H1 (cell line): ENCODE results near the gene HDAC7. TPM values are rescaled to one million over a fixed set of nuclear protein-coding genes. Genes with fewer than 3 reads are reported as not detected.

Experiments used
- CTCF ChIA-PET: fragments of 300-600 bp; sonication (Branson Sonifier 250); formaldehyde crosslinking; loops from one replicate; lab custom pipeline; 2021; ENCODE audit not compliant: partially characterized antibody; lab: Charles Lee
- POLR2A ChIA-PET: fragments of 300-600 bp; sonication (Branson Sonifier 250); formaldehyde crosslinking; loops from one replicate; lab custom pipeline; 2021; ENCODE audit warnings: inconsistent platforms; ENCODE audit not compliant: partially characterized antibody; lab: Charles Lee
- DNase-seq, 2 experiments: peaks; one replicate each; pipeline versions ENCODE4 v3.0.0 to v3.0.0-alpha.2; 2010 to 2022; ENCODE audit warnings: low spot score in 2 of 2, low read depth in 1 of 2, mixed read lengths in 1 of 2
- FAIRE-seq: peaks from 2 replicates; lab custom pipeline; 2011; peaks lifted over from hg19 to GRCh38; lab: Jason Lieb, UNC
- H2AFZ ChIP-seq: 2 replicates; pipeline ENCODE4 v1.8.1; 2012; ENCODE audit warnings: low read length, inconsistent platforms
- H2AK5ac ChIP-seq: 2 replicates; pipeline ENCODE4 v1.6.1; 2013; ENCODE audit warnings: low read depth, low read length
- H2BK120ac ChIP-seq: replicated peaks from 2 replicates; pipeline ENCODE3; 2013; ENCODE audit warnings: low read depth, low read length, inconsistent platforms
- H2BK12ac ChIP-seq: 2 replicates; pipeline ENCODE4 v1.6.1; 2013; ENCODE audit warnings: low read depth, low read length
- H2BK15ac ChIP-seq: 2 replicates; pipeline ENCODE4 v1.6.1; 2013; ENCODE audit warnings: low read length
- H2BK20ac ChIP-seq: 2 replicates; pipeline ENCODE4 v1.6.1; 2013; ENCODE audit warnings: low read length
- H2BK5ac ChIP-seq: 2 replicates; pipeline ENCODE4 v1.6.1; 2013; ENCODE audit warnings: low read depth, low read length
- H3K14ac ChIP-seq: 2 replicates; pipeline ENCODE4 v1.6.1; 2013; ENCODE audit warnings: inconsistent platforms; ENCODE audit not compliant: insufficient read length
- H3K18ac ChIP-seq: 2 replicates; pipeline ENCODE4 v1.6.1; 2013; ENCODE audit warnings: low read length; ENCODE audit errors: extremely low read depth
- H3K23ac ChIP-seq: 2 replicates; pipeline ENCODE4 v1.6.1; 2013; ENCODE audit warnings: inconsistent platforms; ENCODE audit not compliant: insufficient read length
- H3K23me2 ChIP-seq: 2 replicates; pipeline ENCODE4 v1.6.1; 2013; ENCODE audit warnings: low read depth, low read length
- H3K27ac ChIP-seq: 2 replicates; pipeline ENCODE4 v1.6.1; 2011; ENCODE audit warnings: low read depth, low read length, inconsistent platforms
- H3K27me3 ChIP-seq, 4 experiments: replicated peaks in 1 of 4; 1 replicate in 1 of 4; 2 replicates in 3 of 4; pipeline versions ENCODE4 v1.6.1 to v1.8.1; 2011 to 2013; ENCODE audit warnings: low read length in 3 of 4, mild to moderate bottlenecking in 3 of 4, inconsistent platforms in 2 of 4, mixed read lengths in 2 of 4, moderate library complexity in 1 of 4; ENCODE audit not compliant: control insufficient read depth in 3 of 4, insufficient read depth in 3 of 4; ENCODE audit errors: extremely low read depth in 1 of 4
- H3K36me3 ChIP-seq, 4 experiments: 2 replicates each; pipeline versions ENCODE4 v1.6.1 to v1.8.1; 2011 to 2013; ENCODE audit warnings: mild to moderate bottlenecking in 4 of 4, low read length in 3 of 4, moderate library complexity in 2 of 4, control low read depth in 1 of 4, inconsistent platforms in 1 of 4; ENCODE audit not compliant: insufficient read depth in 4 of 4, control insufficient read depth in 2 of 4
- H3K4ac ChIP-seq: replicated peaks from 2 replicates; pipeline ENCODE3; 2013; ENCODE audit warnings: low read length, low read depth, mixed read lengths, inconsistent platforms; ENCODE audit not compliant: insufficient read length
- H3K4me1 ChIP-seq, 4 experiments: replicated peaks in 1 of 4; 1 replicate in 1 of 4; 2 replicates in 3 of 4; pipeline versions ENCODE4 v1.6.1 to v1.8.1; 2011 to 2013; ENCODE audit warnings: low read length in 3 of 4, inconsistent platforms in 2 of 4, mixed read lengths in 1 of 4; ENCODE audit not compliant: insufficient read depth in 4 of 4, control insufficient read depth in 3 of 4
- H3K4me2 ChIP-seq, 2 experiments: 2 replicates each; pipeline versions ENCODE4 v1.6.1 to v1.8.1; 2011 to 2013; ENCODE audit warnings: low read depth in 2 of 2, low read length in 2 of 2, control low read depth in 1 of 2, inconsistent platforms in 1 of 2, mild to moderate bottlenecking in 1 of 2; ENCODE audit not compliant: insufficient read depth in 1 of 2
- H3K4me3 ChIP-seq, 4 experiments: fragments of 200-600, 300-600 bp in 1 of 4; sonication (generic), shearing (Covaris generic), sonication (Bioruptor Twin) in 1 of 4; 2 replicates each; pipeline versions ENCODE4 v1.5.1 to v1.8.1; 2011 to 2016; ENCODE audit warnings: low read length in 4 of 4, low read depth in 3 of 4, control low read depth in 2 of 4, inconsistent platforms in 2 of 4, mild to moderate bottlenecking in 2 of 4, mixed read lengths in 1 of 4, moderate library complexity in 1 of 4; ENCODE audit not compliant: insufficient read depth in 2 of 4; ENCODE audit errors: extremely low read depth in 1 of 4
- H3K56ac ChIP-seq: replicated peaks from 2 replicates; pipeline ENCODE3; 2013; ENCODE audit warnings: low read depth, mild to moderate bottlenecking, mixed read lengths, low read length, inconsistent platforms; ENCODE audit not compliant: insufficient read length
- H3K79me1 ChIP-seq: 2 replicates; pipeline ENCODE4 v1.6.1; 2013; ENCODE audit warnings: low read depth, low read length, control low read depth
- H3K79me2 ChIP-seq, 2 experiments: 2 replicates each; pipeline versions ENCODE4 v1.6.1 to v1.8.1; 2012 to 2013; ENCODE audit warnings: low read length in 2 of 2, mild to moderate bottlenecking in 2 of 2, inconsistent platforms in 1 of 2; ENCODE audit not compliant: insufficient read depth in 2 of 2, control insufficient read depth in 1 of 2
- H3K9ac ChIP-seq, 4 experiments: replicated peaks in 1 of 4; 1 replicate in 1 of 4; 2 replicates in 3 of 4; pipeline versions ENCODE4 v1.6.1 to v1.8.1; 2011 to 2013; ENCODE audit warnings: low read depth in 3 of 4, low read length in 3 of 4, control low read depth in 2 of 4, mild to moderate bottlenecking in 2 of 4, moderate library complexity in 2 of 4, inconsistent platforms in 1 of 4; ENCODE audit errors: extremely low read depth in 1 of 4
- H3K9me3 ChIP-seq, 2 experiments: 2 replicates each; pipeline versions ENCODE4 v1.6.1 to v1.8.1; 2012 to 2013; ENCODE audit warnings: mild to moderate bottlenecking in 2 of 2, moderate library complexity in 2 of 2, control low read depth in 1 of 2, inconsistent platforms in 1 of 2, low read depth in 1 of 2, low read length in 1 of 2, mixed read lengths in 1 of 2; ENCODE audit not compliant: insufficient read depth in 2 of 2
- H4K20me1 ChIP-seq, 2 experiments: replicated peaks in 1 of 2; 2 replicates each; pipeline versions ENCODE3 to v1.8.1; 2011 to 2013; ENCODE audit warnings: inconsistent platforms in 2 of 2, low read length in 2 of 2, mild to moderate bottlenecking in 1 of 2; ENCODE audit not compliant: insufficient read depth in 2 of 2, control insufficient read depth in 1 of 2
- H4K5ac ChIP-seq: 2 replicates; pipeline ENCODE4 v1.6.1; 2013; ENCODE audit warnings: low read length, low read depth, mixed read lengths, inconsistent platforms; ENCODE audit not compliant: insufficient read length
- H4K8ac ChIP-seq: 2 replicates; pipeline ENCODE4 v1.8.0; 2013; ENCODE audit warnings: mild to moderate bottlenecking, moderate library complexity, low read length, inconsistent platforms; ENCODE audit not compliant: insufficient read depth; ENCODE audit errors: extremely low read depth
- H4K91ac ChIP-seq: replicated peaks from 2 replicates; pipeline ENCODE3; 2013; ENCODE audit warnings: low read length, mixed read lengths, inconsistent platforms; ENCODE audit not compliant: insufficient read length
- TCF12 ChIP-seq: IDR thresholded peaks from 2 replicates; pipeline ENCODE4 v1.6.1; 2011; ENCODE audit warnings: low read depth, mild to moderate bottlenecking, low read length
- WGBS, 2 experiments: shearing (Covaris generic) in 1 of 2; methylation state at CpG; one replicate each; pipeline versions ENCODE4 v1.1.6 to v1.1.7; 2013 to 2015; ENCODE audit warnings: low lambda C conversion rate in 2 of 2, mixed read lengths in 2 of 2, inconsistent platforms in 1 of 2, low coverage in 1 of 2, missing lambda C conversion rate in 1 of 2; ENCODE audit not compliant: insufficient replicate concordance in 2 of 2, insufficient coverage in 1 of 2, insufficient read length in 1 of 2; ENCODE audit errors: extremely low coverage in 1 of 2, missing lambda C conversion rate in 1 of 2; 5-methylcytosine and 5-hydroxymethylcytosine counted together
- polyA plus RNA-seq, 7 experiments: library from polyadenylated mRNA; depleted of rRNA in 3 of 7; stranded (reverse) in 5 of 7; unstranded in 2 of 7; fragments of >200 nt in 5 of 7; fragments of 200-250 nt in 2 of 7; gene quantifications; 1 replicate in 5 of 7; 2 replicates in 1 of 7; 4 replicates in 1 of 7; pipeline versions ENCODE4 v1.2.1 to v1.2.3, GENCODE V29; 2011 to 2013; ENCODE audit warnings: missing spikeins in 2 of 7, mixed read lengths in 2 of 7
- total RNA-seq: library from RNA; stranded (reverse); fragmentation: NEBNext Ultra II Directional; extraction: Animal tissue kit (Norgen Biotek cat#: 25700); gene quantifications from 2 replicates; pipeline ENCODE4 v1.2.1, GENCODE V29; 2021

Gene HDAC7
- total and polyA plus RNA-seq, 2 of the 8 experiments (the other 6 are each of a cell fraction or from before 2014, with no cell fraction given), result 25.5 to 84.9 TPM

- no peak overlapping the region for H2BK12ac ChIP-seq
- peaks cover 0 to 2% (median 0%) of the 10 kb centered on the region in 4 experiments; a peak in 1 of 7 replicates for H3K27me3 ChIP-seq
- H3K79me1 ChIP-seq, result no peaks in the 10 kb centered on the region
- H3K4ac ChIP-seq, result no peak overlapping the region
- H3K18ac ChIP-seq, result no peak overlapping the region
- H2AK5ac ChIP-seq, result no peak overlapping the region
- no peaks in the 10 kb centered on the region for H4K20me1 ChIP-seq
- H3K27ac ChIP-seq, result no peak overlapping the region
- DNase-seq, result no peak
- no peak overlapping the region for H3K9ac ChIP-seq
- no peak overlapping the region for H4K5ac ChIP-seq
- no peak for FAIRE-seq
- H3K9me3 ChIP-seq, result no peaks in the 10 kb centered on the region
- POLR2A ChIA-PET, result no interaction called here
- no peak overlapping the region for H2AFZ ChIP-seq
- H3K4me1 ChIP-seq, result peaks cover 0 to 7% (median 4%) of the 10 kb centered on the region in 4 experiments; a peak in 3 of 7 replicates
- no peak overlapping the region for H3K4me3 ChIP-seq
- CTCF ChIA-PET, result interaction anchor here (0.5 to 5.0 kb wide), 8 partner anchors 11 to 214 kb away, joined by 3 to 23 read pairs (median 6); no protein-coding TSS in a partner anchor
- H3K79me2 ChIP-seq, result no peaks in the 10 kb centered on the region
- no peak for TF ChIP-seq TCF12
- TF ChIP-seq, all 59 proteins: peak for 0
- H3K4me2 ChIP-seq, result no peak overlapping the region
- H2BK120ac ChIP-seq, result no peak overlapping the region
- no peaks in the 10 kb centered on the region for H3K36me3 ChIP-seq
- H2BK20ac ChIP-seq, result no peak overlapping the region
- no peak overlapping the region; the same call in 1 of the 2 replicates for H4K8ac ChIP-seq
- H2BK5ac ChIP-seq, result no peak overlapping the region
- 95% methylated on average over 5 of the region's 5 CpGs; no CpG with 5 or more reads in 1 of the 2 experiments for WGBS, 2 experiments
- H3K14ac ChIP-seq, result no peak overlapping the region
- no peak overlapping the region for H3K23ac ChIP-seq
- H2BK15ac ChIP-seq, result no peak overlapping the region
- no peak overlapping the region for H4K91ac ChIP-seq
- H3K23me2 ChIP-seq, result no peaks in the 10 kb centered on the region
- H3K56ac ChIP-seq, result no peak overlapping the region
These were observed 34.8 kb upstream of the HDAC7 start for GRCh38 chr12:47854531-47854930.
